ENCODE results near the gene SORL1. TPM values are rescaled to one million over a fixed set of nuclear protein-coding genes. Genes with fewer than 3 reads are reported as not detected.
"Not testable (repeated sequence)": the region's sequence is repeated elsewhere in the genome, so short reads cannot be mapped to it uniquely, and the experiment has no call there.

Gene SORL1
- polyA plus RNA-seq, 1 donor from 2014 or later, result 6.5 TPM

GRCh38 chr11:121567995-121568394 lies 115.9 kb downstream of the SORL1 start:
- no peaks in the 10 kb centered on the region for H3K9me2 ChIP-seq (ENCODE audit: insufficient read depth, low read length)
- H4K20me1 ChIP-seq (ENCODE audit: insufficient read depth), result no peaks in the 10 kb centered on the region
- TF ChIP-seq EP300 (conservative IDR thresholded peaks at IDR 0.05; ENCODE audit: poor library complexity, severe bottlenecking) (no peak), POLR2AphosphoS5 (IDR thresholded peaks at IDR 0.05) (no peak), REST (IDR thresholded peaks at IDR 0.05; ENCODE audit: borderline replicate concordance) (no peak)
- no peaks in the 10 kb centered on the region for H3F3A ChIP-seq (ENCODE audit: insufficient read depth, low read length, poor library complexity, severe bottlenecking)
- no peaks in the 10 kb centered on the region for H3K36me3 ChIP-seq (ENCODE audit: insufficient read depth, low read length)
- H3K79me2 ChIP-seq (replicated peaks; ENCODE audit: insufficient read depth, low read length), result no peaks in the 10 kb centered on the region
- H3K9ac ChIP-seq (ENCODE audit: low read length), result no peak overlapping the region
- H3K4me2 ChIP-seq (ENCODE audit: low read length), result no peak overlapping the region
- no peak overlapping the region for H3K27ac ChIP-seq (ENCODE audit: low read length)
- H2AFZ ChIP-seq (ENCODE audit: low read depth, low read length), result no peak overlapping the region
- H3K9me3 ChIP-seq (ENCODE audit: low read length), result no peaks in the 10 kb centered on the region
- H3K27me3 ChIP-seq (ENCODE audit: insufficient read depth, low read depth, low read length), result no peaks in the 10 kb centered on the region
- H3K4me3 ChIP-seq (ENCODE audit: low read length), result no peak overlapping the region

- not testable (repeated sequence) for H3K27me3 ChIP-seq (ENCODE audit: insufficient read depth, low read depth, low read length); H3K9me3 ChIP-seq (ENCODE audit: low read length); H3K4me3 ChIP-seq (ENCODE audit: low read length); H3K79me2 ChIP-seq (replicated peaks; ENCODE audit: insufficient read depth, low read length); H3K36me3 ChIP-seq (ENCODE audit: insufficient read depth, low read length); H3F3A ChIP-seq (ENCODE audit: insufficient read depth, low read length, poor library complexity, severe bottlenecking); H3K9me2 ChIP-seq (ENCODE audit: insufficient read depth, low read length); H3K9ac ChIP-seq (ENCODE audit: low read length); H3K4me2 ChIP-seq (ENCODE audit: low read length); H4K20me1 ChIP-seq (ENCODE audit: insufficient read depth); H3K27ac ChIP-seq (ENCODE audit: low read length); H2AFZ ChIP-seq (ENCODE audit: low read depth, low read length)
Measured at GRCh38 chr11:121569332-121570299, 117.5 kb downstream of the SORL1 start.

- Histone ChIP-seq H3K9ac (ENCODE audit: low read length) (no peak overlapping the region), H3K27me3 (ENCODE audit: insufficient read depth, low read depth, low read length) (no peaks in the 10 kb centered on the region), H3K27ac (ENCODE audit: low read length) (no peak overlapping the region), H2AFZ (ENCODE audit: low read depth, low read length) (no peak overlapping the region), H3K79me2 (replicated peaks; ENCODE audit: insufficient read depth, low read length) (no peaks in the 10 kb centered on the region), H3K36me3 (ENCODE audit: insufficient read depth, low read length) (no peaks in the 10 kb centered on the region), H3K9me3 (ENCODE audit: low read length) (no peaks in the 10 kb centered on the region), H4K20me1 (ENCODE audit: insufficient read depth) (no peaks in the 10 kb centered on the region), H3K9me2 (ENCODE audit: insufficient read depth, low read length) (no peaks in the 10 kb centered on the region), H3F3A (ENCODE audit: insufficient read depth, low read length, poor library complexity, severe bottlenecking) (no peaks in the 10 kb centered on the region), H3K4me2 (ENCODE audit: low read length) (no peak overlapping the region), H3K4me3 (ENCODE audit: low read length) (no peak overlapping the region)
- TF ChIP-seq MXI1 (conservative IDR thresholded peaks at IDR 0.05; ENCODE audit: poor library complexity, severe bottlenecking), result no peak
- no peak for TF ChIP-seq EZH2 (IDR thresholded peaks at IDR 0.05; ENCODE audit: borderline replicate concordance, insufficient read depth, low read length, poor library complexity, severe bottlenecking)
- no peak for TF ChIP-seq POLR2AphosphoS5 (IDR thresholded peaks at IDR 0.05)
- no peak for TF ChIP-seq TAF1 (IDR thresholded peaks at IDR 0.05; ENCODE audit: low read depth)
- no peak for TF ChIP-seq RAD21 (conservative IDR thresholded peaks at IDR 0.05)
- no peak for TF ChIP-seq REST (IDR thresholded peaks at IDR 0.05; ENCODE audit: borderline replicate concordance)
- no peak for TF ChIP-seq CTCF (IDR thresholded peaks at IDR 0.05; ENCODE audit: poor library complexity, severe bottlenecking)
- no peak for TF ChIP-seq SMC3 (conservative IDR thresholded peaks at IDR 0.05; ENCODE audit: poor library complexity)
- no peak for TF ChIP-seq EP300 (conservative IDR thresholded peaks at IDR 0.05; ENCODE audit: poor library complexity, severe bottlenecking)
Measured at GRCh38 chr11:121570453-121570852, 118.3 kb downstream of the SORL1 start.

Measured in neural cell (in vitro differentiated cells).